ENCODE results near the gene IFIT2. TPM values are rescaled to one million over a fixed set of nuclear protein-coding genes. Genes with fewer than 3 reads are reported as not detected.
A peak's percentile ranks its signal among the peaks of the same experiment; 100 is the strongest.

IFIT2 gene
- total RNA-seq, 3 donors from 2014 or later (not counting 1 experiment from before 2014, with no cell fraction given) = 21.8 to 103 (median 34.9) TPM

DNA sequence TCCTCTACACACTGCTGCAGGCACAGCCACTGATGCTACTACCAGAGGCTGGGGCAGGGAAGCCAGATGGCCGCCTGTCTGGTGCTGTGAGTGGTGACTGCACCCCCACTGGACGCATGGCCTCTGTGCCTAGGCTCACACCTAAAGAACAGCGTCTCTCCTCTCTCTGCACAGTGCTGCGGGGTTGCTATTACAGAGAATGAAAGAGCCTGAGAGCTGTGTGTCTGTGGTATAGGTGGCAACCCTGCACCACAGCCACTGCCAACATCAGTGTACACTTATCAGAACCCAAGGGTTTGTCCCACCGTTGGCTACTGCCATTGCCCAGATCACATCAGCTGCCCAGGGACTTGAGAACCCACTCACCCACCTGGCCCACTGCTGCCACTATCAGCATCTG is 4.1 kb upstream of the IFIT2 start:
- ATAC-seq = peak; percentile 19 to 69 (median 60)
- WGBS (ENCODE audit: insufficient coverage) = 76% methylated on average over 2 of the region's 5 CpGs

GRCh38 chr10:89299031-89299430 is 2.8 kb upstream of the IFIT2 start:
- no peak for DNase-seq
- no peak for ATAC-seq
- H3K9me3 Mint-ChIP-seq = peaks cover 0 to 4% of the 10 kb centered on the region in 2 donors
- H3K27ac Mint-ChIP-seq = peak overlapping the region in 1 of 2 donors; percentile 98
- no peak overlapping the region for H3K4me3 ChIP-seq (ENCODE audit: low read length)
- H3K27me3 ChIP-seq (ENCODE audit: control insufficient read depth, insufficient read depth, low read length) = no peaks in the 10 kb centered on the region
- no peak for TF ChIP-seq CTCF (IDR thresholded peaks at IDR 0.05)
- H3K36me3 ChIP-seq (ENCODE audit: control insufficient read depth, insufficient read depth, low read length) = no peaks in the 10 kb centered on the region
- peaks cover 2% of the 10 kb centered on the region for H3K36me3 Mint-ChIP-seq
- no peak overlapping the region for H3K27ac ChIP-seq (ENCODE audit: low read length)
- H3K9me3 ChIP-seq (ENCODE audit: control insufficient read depth, insufficient read depth, low read length) = no peaks in the 10 kb centered on the region
- 87% methylated on average over 3 of the region's 4 CpGs for WGBS (ENCODE audit: insufficient coverage)
- H3K4me3 Mint-ChIP-seq = no peak overlapping the region
- peaks cover 52 to 59% of the 10 kb centered on the region in 2 donors for H3K4me1 Mint-ChIP-seq
- no peaks in the 10 kb centered on the region for H3K27me3 Mint-ChIP-seq (ENCODE audit: low read depth in 2 of 2)
- H3K4me1 ChIP-seq (ENCODE audit: control insufficient read depth, insufficient read depth, low read length) = peaks cover 36% of the 10 kb centered on the region
- intact Hi-C loops (cut with micrococcal nuclease) = no loop called here

More for the DNA sequence above, 4.1 kb upstream of the IFIT2 start:
- Histone ChIP-seq H3K27me3 (ENCODE audit: control insufficient read depth, insufficient read depth, low read length) (no peaks in the 10 kb centered on the region), H3K4me3 (ENCODE audit: low read length) (no peak overlapping the region), H3K27ac (ENCODE audit: low read length) (no peak overlapping the region), H3K36me3 (ENCODE audit: control insufficient read depth, insufficient read depth, low read length) (no peaks in the 10 kb centered on the region), H3K4me1 (ENCODE audit: control insufficient read depth, insufficient read depth, low read length) (peaks cover 26% of the 10 kb centered on the region), H3K9me3 (ENCODE audit: control insufficient read depth, insufficient read depth, low read length) (no peaks in the 10 kb centered on the region)
- DNase-seq = no peak
- peaks cover 0 to 2% of the 10 kb centered on the region in 2 donors for H3K27me3 Mint-ChIP-seq (ENCODE audit: low read depth in 2 of 2)
- intact Hi-C loops (cut with micrococcal nuclease) = no loop called here
- H3K4me3 Mint-ChIP-seq = no peak overlapping the region
- H3K36me3 Mint-ChIP-seq = no peaks in the 10 kb centered on the region
- H3K9me3 Mint-ChIP-seq = peaks cover 0 to 4% of the 10 kb centered on the region in 2 donors
- peaks cover 40 to 46% of the 10 kb centered on the region in 2 donors for H3K4me1 Mint-ChIP-seq
- H3K27ac Mint-ChIP-seq = peak overlapping the region; percentile 30 to 75
- no peak for TF ChIP-seq CTCF (IDR thresholded peaks at IDR 0.05)

GRCh38 chr10:89301232-89301631 is 614 bp upstream of the IFIT2 start:
- peaks cover 24% of the 10 kb centered on the region for H3K36me3 Mint-ChIP-seq
- H3K4me1 Mint-ChIP-seq = peaks cover 48 to 59% of the 10 kb centered on the region in 2 donors
- TF ChIP-seq CTCF (IDR thresholded peaks at IDR 0.05) = no peak

DNA sequence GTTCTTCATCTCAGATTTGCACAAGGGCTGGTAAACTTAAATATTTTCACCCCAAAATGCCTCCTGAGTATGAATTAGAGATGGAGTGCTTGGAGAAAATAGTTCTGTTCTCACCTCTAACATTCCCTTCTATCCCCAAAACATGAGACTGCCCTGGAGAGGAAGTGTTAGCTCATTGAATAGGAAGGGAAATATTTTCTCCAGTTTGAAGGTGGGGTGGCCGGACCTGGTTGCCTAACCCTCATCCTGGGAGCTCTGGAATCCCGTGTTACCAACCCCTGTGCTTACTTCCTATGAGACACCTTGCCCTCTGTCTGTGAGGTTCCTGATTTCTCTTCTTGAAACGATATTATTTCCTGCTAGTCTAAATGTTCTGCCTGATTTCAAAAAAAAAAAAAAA is 779 bp downstream of the IFIT2 start:
- Histone ChIP-seq H3K9me3 (ENCODE audit: control insufficient read depth, insufficient read depth, low read length) (no peaks in the 10 kb centered on the region), H3K36me3 (ENCODE audit: control insufficient read depth, insufficient read depth, low read length) (peaks cover 17% of the 10 kb centered on the region), H3K27ac (ENCODE audit: low read length) (peak overlapping the region; percentile 89), H3K27me3 (ENCODE audit: control insufficient read depth, insufficient read depth, low read length) (no peaks in the 10 kb centered on the region), H3K4me3 (ENCODE audit: low read length) (peak overlapping the region; percentile 75), H3K4me1 (ENCODE audit: control insufficient read depth, insufficient read depth, low read length) (peaks cover 28% of the 10 kb centered on the region)
- Mint-ChIP-seq H3K9me3 (peaks cover 0 to 4% of the 10 kb centered on the region in 2 donors), H3K27ac (peak overlapping the region; percentile 95 to 98), H3K4me1 (peaks cover 54 to 56% of the 10 kb centered on the region in 2 donors), H3K4me3 (peak overlapping the region; percentile 95), H3K27me3 (ENCODE audit: low read depth in 2 of 2) (no peaks in the 10 kb centered on the region), H3K36me3 (peaks cover 36% of the 10 kb centered on the region)
- TF ChIP-seq CTCF (IDR thresholded peaks at IDR 0.05) = no peak
- ATAC-seq (no peak), DNase-seq (peak in 1 of 2 donors; percentile 27)
- WGBS (ENCODE audit: insufficient coverage) = 9% methylated on average over 3 of the region's 3 CpGs
- intact Hi-C loops (cut with micrococcal nuclease) = no loop called here

More at GRCh38 chr10:89301232-89301631, 614 bp upstream of the IFIT2 start:
- Mint-ChIP-seq H3K27ac (peak overlapping the region; percentile 95 to 98), H3K4me3 (peak overlapping the region; percentile 95), H3K9me3 (peaks cover 0 to 4% of the 10 kb centered on the region in 2 donors), H3K27me3 (ENCODE audit: low read depth in 2 of 2) (no peaks in the 10 kb centered on the region)
- Histone ChIP-seq H3K4me3 (ENCODE audit: low read length) (peak overlapping the region; percentile 75), H3K9me3 (ENCODE audit: control insufficient read depth, insufficient read depth, low read length) (no peaks in the 10 kb centered on the region), H3K27ac (ENCODE audit: low read length) (peak overlapping the region; percentile 89), H3K27me3 (ENCODE audit: control insufficient read depth, insufficient read depth, low read length) (no peaks in the 10 kb centered on the region), H3K36me3 (ENCODE audit: control insufficient read depth, insufficient read depth, low read length) (peaks cover 5% of the 10 kb centered on the region), H3K4me1 (ENCODE audit: control insufficient read depth, insufficient read depth, low read length) (peaks cover 35% of the 10 kb centered on the region)
- intact Hi-C loops (cut with micrococcal nuclease) = loop anchor here (2.0 kb wide), 2 partner anchors 68 to 114 kb away; partner anchors contain the start of gene IFIT5
- 25% methylated on average over 1 of the region's 2 CpGs for WGBS (ENCODE audit: insufficient coverage)
- peak in 1 of 2 donors; percentile 60 for DNase-seq
- peak; percentile 24 to 31 (median 27) for ATAC-seq

Data from natural killer cell (primary cell).